GM12878 (cell line): ENCODE results near the gene SMOC1. TPM values are rescaled to one million over a fixed set of nuclear protein-coding genes. Genes with fewer than 3 reads are reported as not detected.
A peak's percentile ranks its signal among the peaks of the same experiment; 100 is the strongest.

ENCODE experiments used
- ATAC-seq: fragments of 200-7000 bp; cut with Tn5 transposase; 3 replicates; pipeline ENCODE4 v1.9.1; 2020; ENCODE audit warnings: mild to moderate bottlenecking, moderate library complexity
- BruUV-seq: library from RNA; stranded (reverse); fragments of 400-500 nt; replicated peaks from 2 replicates; lab custom pipeline; 2021; lab: Mats Ljungman, UMichigan
- CTCF ChIA-PET: fragments of 300-600 bp; sonication (Branson Sonifier 250); formaldehyde crosslinking; extraction: SDS; loops from one replicate; lab custom pipeline; 2021; ENCODE audit warnings: inconsistent platforms; lab: Yijun Ruan, JAX
- POLR2A ChIA-PET: fragments of 350-600 bp; formaldehyde crosslinking; extraction: SDS; loops from one replicate; lab custom pipeline; 2021; ENCODE audit warnings: inconsistent platforms; lab: Charles Lee
- RAD21 ChIA-PET: fragments of 300-600 bp; sonication (Branson Sonifier 250); formaldehyde crosslinking; loops from one replicate; lab custom pipeline; 2023; ENCODE audit warnings: antibody characterized with exemption; ENCODE audit not compliant: unreplicated experiment; lab: Charles Lee
- SMC1A ChIA-PET: fragments of 300-600 bp; sonication (Branson Sonifier 250); formaldehyde crosslinking; loops from one replicate; lab custom pipeline; 2023; ENCODE audit not compliant: unreplicated experiment, uncharacterized antibody; lab: Charles Lee
- DNase-seq: peaks from one replicate; pipeline ENCODE4 v3.0.0-alpha.2; 2011; ENCODE audit warnings: low read depth, low spot score
- FAIRE-seq: peaks from 3 replicates; lab custom pipeline; 2011; peaks lifted over from hg19 to GRCh38; lab: Jason Lieb, UNC
- H2AFZ ChIP-seq: 2 replicates; pipeline ENCODE4 v1.6.0; 2011; ENCODE audit warnings: low read depth, low read length, control low read depth; ENCODE audit not compliant: control insufficient read depth
- H3K27ac ChIP-seq: 2 replicates; pipeline ENCODE4 v1.5.1; 2011; ENCODE audit warnings: control low read depth; ENCODE audit not compliant: control insufficient read depth, insufficient read depth
- H3K27me3 ChIP-seq, 2 experiments: replicated peaks in 1 of 2; 2 replicates each; pipeline versions ENCODE4 v1.6.0 to v1.6.1; 2011; ENCODE audit warnings: low read length in 1 of 2; ENCODE audit not compliant: control insufficient read depth in 2 of 2, insufficient read depth in 2 of 2
- H3K36me3 ChIP-seq, 2 experiments: 2 replicates each; pipeline ENCODE4 v1.5.1; 2011; ENCODE audit warnings: low read length in 1 of 2; ENCODE audit not compliant: control insufficient read depth in 2 of 2, insufficient read depth in 2 of 2
- H3K4me1 ChIP-seq: 2 replicates; pipeline ENCODE4 v1.6.1; 2011; ENCODE audit warnings: mild to moderate bottlenecking, low read length, moderate library complexity, mixed read lengths; ENCODE audit not compliant: control insufficient read depth, insufficient read depth
- H3K4me2 ChIP-seq: 2 replicates; pipeline ENCODE4 v1.6.0; 2011; ENCODE audit warnings: control low read depth; ENCODE audit not compliant: control insufficient read depth, insufficient read depth
- H3K4me3 ChIP-seq: fragments of 200-600 bp; sonication (generic); 2 replicates; pipeline ENCODE4 v1.5.1; 2016
- H3K79me2 ChIP-seq: 2 replicates; pipeline ENCODE4 v1.6.0; 2011; ENCODE audit warnings: low read length; ENCODE audit not compliant: control insufficient read depth, insufficient read depth
- H3K9ac ChIP-seq: 2 replicates; pipeline ENCODE4 v1.8.0; 2011; ENCODE audit warnings: low read length, control low read depth, mixed read lengths; ENCODE audit not compliant: control insufficient read depth, insufficient read depth
- H3K9me3 ChIP-seq: replicated peaks from 3 replicates; pipeline ENCODE4 v1.5.1; 2011; ENCODE audit warnings: mild to moderate bottlenecking, low read length; ENCODE audit not compliant: control insufficient read depth, insufficient read depth
- H4K20me1 ChIP-seq: 2 replicates; pipeline ENCODE4 v1.6.0; 2011; ENCODE audit not compliant: control insufficient read depth, insufficient read depth
- BCL3 ChIP-seq: IDR thresholded peaks from 2 replicates; pipeline ENCODE4 v1.6.1; 2011; ENCODE audit warnings: borderline replicate concordance, low read depth, mild to moderate bottlenecking, moderate library complexity, low read length; ENCODE audit not compliant: insufficient read depth, poor library complexity, severe bottlenecking
- BRCA1 ChIP-seq: IDR thresholded peaks from 2 replicates; pipeline ENCODE4 v1.6.1; 2011; ENCODE audit warnings: low read depth, low read length, improper control_type of control experiment
- CHD2 ChIP-seq: IDR thresholded peaks from 2 replicates; pipeline ENCODE4 v1.6.1; 2011; ENCODE audit warnings: low read depth, low read length, improper control_type of control experiment, borderline replicate concordance
- CUX1 ChIP-seq: IDR thresholded peaks from 2 replicates; pipeline ENCODE4 v1.6.1; 2012; ENCODE audit warnings: improper control_type of control experiment, low read depth, low read length; ENCODE audit not compliant: insufficient replicate concordance
- GABPA ChIP-seq: IDR thresholded peaks from 2 replicates; pipeline ENCODE4 v1.6.1; 2014; ENCODE audit warnings: antibody characterized with exemption, low read depth, mild to moderate bottlenecking, inconsistent platforms
- IRF3 ChIP-seq: fragments of 450-650 bp; IDR thresholded peaks from 2 replicates; pipeline ENCODE4 v1.6.1; 2014; ENCODE audit warnings: mild to moderate bottlenecking
- JUNB ChIP-seq: IDR thresholded peaks from 2 replicates; pipeline ENCODE4 v1.6.1; 2016; ENCODE audit warnings: antibody characterized with exemption, mild to moderate bottlenecking
- LARP7 ChIP-seq: fragments of 450-650 bp; IDR thresholded peaks from 2 replicates; pipeline ENCODE4 v1.6.1; 2017; ENCODE audit warnings: mild to moderate bottlenecking
- MTA3 ChIP-seq: IDR thresholded peaks from 2 replicates; pipeline ENCODE4 v1.6.1; 2012; ENCODE audit warnings: low read length, inconsistent platforms, borderline replicate concordance
- NFIC ChIP-seq: IDR thresholded peaks from 2 replicates; pipeline ENCODE4 v1.6.1; 2012; ENCODE audit warnings: low read depth, mild to moderate bottlenecking, inconsistent platforms, low read length, moderate library complexity
- NKRF ChIP-seq: fragments of 450-650 bp; conservative IDR thresholded peaks from 2 replicates; pipeline ENCODE4 v1.6.1; 2017; ENCODE audit warnings: mild to moderate bottlenecking, moderate library complexity
- RB1 ChIP-seq: fragments of 450-650 bp; formaldehyde crosslinking; IDR thresholded peaks from 2 replicates; pipeline ENCODE4 v1.6.1; 2017; ENCODE audit warnings: mild to moderate bottlenecking, borderline replicate concordance
- RELA ChIP-seq: fragments of 450-650 bp; IDR thresholded peaks from 2 replicates; pipeline ENCODE4 v1.8.0; 2014; ENCODE audit warnings: borderline replicate concordance; ENCODE audit not compliant: partially characterized antibody
- WGBS: methylation state at CpG from one replicate; pipeline ENCODE4 v1.1.6; 2016; ENCODE audit warnings: low lambda C conversion rate; ENCODE audit not compliant: insufficient replicate concordance, insufficient coverage; ENCODE audit errors: missing lambda C conversion rate; 5-methylcytosine and 5-hydroxymethylcytosine counted together
- in situ Hi-C: fragments of 300-500 bp; cut with MboI; formaldehyde crosslinking; loops from 9 replicates; pipeline ENCODE4 v1.14.3; 2018; ENCODE audit warnings: mixed read lengths
- intact Hi-C: fragments of 100-400 bp; cut with micrococcal nuclease; formaldehyde crosslinking; loops from one replicate; pipeline ENCODE4 v1.14.2; 2022; ENCODE audit not compliant: unreplicated experiment
- polyA plus RNA-seq, 11 experiments: library from polyadenylated mRNA; depleted of rRNA in 4 of 11; unstranded in 6 of 11; stranded (reverse) in 5 of 11; fragments of >200 nt; fragmentation: Nextera tagmentation in 4 of 11; fragmentation: Illumina TruSeq in 1 of 11; extraction: Ambion mirVana in 4 of 11; extraction: Trizol in 1 of 11; gene quantifications; 1 replicate in 1 of 11; 2 replicates in 10 of 11; pipeline versions ENCODE4 v1.2.1 to v1.2.3, GENCODE V29; 2011 to 2016; ENCODE audit warnings: inconsistent platforms in 2 of 11, missing spikeins in 2 of 11, low read depth in 1 of 11
- total RNA-seq, 4 experiments: library from RNA; depleted of rRNA in 3 of 4; stranded (reverse); fragments of >200 nt in 3 of 4; fragmentation: Illumina TruSeq in 1 of 4; extraction: Trizol in 1 of 4; gene quantifications; 2 replicates each; pipeline versions ENCODE4 v1.2.1 to v1.2.3, GENCODE V29; 2013 to 2021

Gene SMOC1
- total and polyA plus RNA-seq, 10 of the 15 experiments (the other 5 are each of a cell fraction or from before 2014, with no cell fraction given): 0.03 to 0.26 (median 0.14) TPM; not detected in 7

- no peak for TF ChIP-seq NKRF
- TF ChIP-seq JUNB: no peak
- no peak for TF ChIP-seq RELA
- TF ChIP-seq BRCA1: no peak
- no peak for TF ChIP-seq IRF3
- no peak for TF ChIP-seq GABPA
Measured at GRCh38 chr14:70009961-70010360, 130.7 kb downstream of the SMOC1 start (continued).

GRCh38 chr14:70011098-70011497 lies 131.9 kb downstream of the SMOC1 start:
- FAIRE-seq: no peak
- CTCF ChIA-PET: interaction anchor here (0.9 to 3.5 kb wide), 4 partner anchors 10 to 192 kb away, joined by 3 to 22 read pairs (median 16); no protein-coding TSS in a partner anchor
- Histone ChIP-seq H4K20me1 (no peaks in the 10 kb centered on the region), H2AFZ (peak overlapping the region; percentile 60), H3K36me3 (no peaks in the 10 kb centered on the region), H3K9me3 (no peaks in the 10 kb centered on the region; the same call in 2 of the 3 replicates), H3K27me3 (no peaks in the 10 kb centered on the region), H3K79me2 (no peaks in the 10 kb centered on the region), H3K4me2 (no peak overlapping the region), H3K9ac (no peak overlapping the region), H3K27ac (no peak overlapping the region), H3K4me1 (peaks cover 24% of the 10 kb centered on the region), H3K4me3 (no peak overlapping the region)
- BruUV-seq: no TSS peak
- POLR2A ChIA-PET: no interaction called here
- WGBS: 85% methylated on average over 6 of the region's 6 CpGs
- DNase-seq: no peak
- ATAC-seq: no peak
- SMC1A ChIA-PET: interaction anchor here (1.7 kb wide), 1 partner anchor 61 kb away, joined by 4 read pairs; no protein-coding TSS in a partner anchor
- intact Hi-C loops (loop anchor here (5.0 kb wide), 2 partner anchors 134 to 279 kb away; partner anchors contain the start of gene SMOC1), in situ Hi-C loops (no loop called here)
- RAD21 ChIA-PET: no interaction called here
- TF ChIP-seq MTA3: no peak
- TF ChIP-seq NFIC: no peak
- no peak for TF ChIP-seq LARP7
- no peak for TF ChIP-seq CUX1
- no peak for TF ChIP-seq BCL3
- TF ChIP-seq CHD2: no peak
- TF ChIP-seq RB1: no peak
- TF ChIP-seq, all 136 proteins: peak for 0
